ENCODE data around the gene BRF1. TPM values are rescaled to one million over a fixed set of nuclear protein-coding genes. Genes with fewer than 3 reads are reported as not detected.

BRF1 gene
- total and polyA plus RNA-seq, 2 of the 8 experiments (the other 6 are each of a cell fraction or from before 2014, with no cell fraction given): 7.7 to 18.3 TPM

- Histone ChIP-seq H2AK5ac (ENCODE audit: low read depth, low read length) (no peak within 1 kb of the TSS), H2BK20ac (ENCODE audit: low read length) (no peak within 1 kb of the TSS), H3K4me2 (ENCODE audit: insufficient read depth in 1 of 2, low read depth in 2 of 2, low read length in 2 of 2) (peak within 1 kb of the TSS; percentile 81 to 90), H4K91ac (replicated peaks; ENCODE audit: insufficient read length, low read length) (peak within 1 kb of the TSS; percentile 81), H3K27me3 (replicated peaks in 1 of 4; ENCODE audit: control insufficient read depth in 3 of 4, extremely low read depth in 1 of 4, insufficient read depth in 3 of 4, low read length in 3 of 4) (peaks cover 9 to 26% (median 18%) of the 10 kb centered on the region in 4 experiments), H2AFZ (ENCODE audit: low read length) (no peak within 1 kb of the TSS), H3K79me1 (ENCODE audit: low read depth, low read length) (peaks cover 2% of the 10 kb centered on the region; the same call in 1 of the 2 replicates), H3K56ac (replicated peaks; ENCODE audit: insufficient read length, low read depth, low read length) (no peak within 1 kb of the TSS), H2BK15ac (ENCODE audit: low read length) (no peak within 1 kb of the TSS), H3K9me3 (ENCODE audit: insufficient read depth in 2 of 2, low read depth in 1 of 2, low read length in 1 of 2) (no peaks in the 10 kb centered on the region), H2BK120ac (replicated peaks; ENCODE audit: low read depth, low read length) (no peak within 1 kb of the TSS), H2BK5ac (ENCODE audit: low read depth, low read length) (no peak within 1 kb of the TSS), H3K4me1 (replicated peaks in 1 of 4; ENCODE audit: control insufficient read depth in 3 of 4, insufficient read depth in 4 of 4, low read length in 3 of 4) (peaks cover 0 to 6% (median 3%) of the 10 kb centered on the region in 4 experiments; a peak in 6 of 7 replicates), H4K5ac (ENCODE audit: insufficient read length, low read depth, low read length) (no peak within 1 kb of the TSS), H2BK12ac (ENCODE audit: low read depth, low read length) (peak within 1 kb of the TSS; percentile 84; the same call in 1 of the 2 replicates), H3K9ac (replicated peaks in 1 of 4; ENCODE audit: extremely low read depth in 1 of 4, low read depth in 3 of 4, low read length in 3 of 4) (no peak within 1 kb of the TSS), H3K4ac (replicated peaks; ENCODE audit: insufficient read length, low read depth, low read length) (peak within 1 kb of the TSS; percentile 94), H3K4me3 (ENCODE audit: extremely low read depth in 1 of 4, insufficient read depth in 2 of 4, low read depth in 3 of 4, low read length in 4 of 4) (peak within 1 kb of the TSS; percentile 24 to 59 (median 32)), H4K20me1 (replicated peaks in 1 of 2; ENCODE audit: control insufficient read depth in 1 of 2, insufficient read depth in 2 of 2, low read length in 2 of 2) (peaks cover 7 to 21% of the 10 kb centered on the region in 2 experiments), H3K23me2 (ENCODE audit: low read depth, low read length) (peaks cover 4% of the 10 kb centered on the region; the same call in 1 of the 2 replicates), H3K79me2 (ENCODE audit: control insufficient read depth in 1 of 2, insufficient read depth in 2 of 2, low read length in 2 of 2) (no peaks in the 10 kb centered on the region), H3K14ac (ENCODE audit: insufficient read length) (no peak within 1 kb of the TSS), H3K18ac (ENCODE audit: extremely low read depth, low read length) (no peak within 1 kb of the TSS; the same call in 1 of the 2 replicates), H4K8ac (ENCODE audit: extremely low read depth, insufficient read depth, low read length) (0 out of 2 replicates have a peak within 1 kb of the TSS, but pooled peaks have one; percentile 5), H3K27ac (ENCODE audit: low read depth, low read length) (no peak within 1 kb of the TSS), H3K23ac (ENCODE audit: insufficient read length) (no peak within 1 kb of the TSS), H3K36me3 (ENCODE audit: control insufficient read depth in 2 of 4, insufficient read depth in 4 of 4, low read length in 3 of 4) (no peaks in the 10 kb centered on the region)
- POLR2A ChIA-PET (ENCODE audit: partially characterized antibody): interaction anchor here (1.2 to 1.9 kb wide), 3 partner anchors 9 to 31 kb away, joined by 3 to 6 read pairs (median 4); no protein-coding TSS in a partner anchor
- no peak for FAIRE-seq
- CTCF ChIA-PET (ENCODE audit: partially characterized antibody): interaction anchor here (0.5 to 4.7 kb wide), 16 partner anchors 11 to 259 kb away, joined by 3 to 27 read pairs (median 4); partner anchors contain the start of genes CDCA4 and PACS2
- TF ChIP-seq BCL11A (IDR thresholded peaks at IDR 0.05; ENCODE audit: low read depth in 2 of 2, low read length in 2 of 2) (no peak), CBX8 (IDR thresholded peaks at IDR 0.05; ENCODE audit: borderline replicate concordance, low read depth, low read length) (no peak), HDAC6 (IDR thresholded peaks at IDR 0.05; ENCODE audit: low read depth, low read length) (no peak), SIN3A (conservative IDR thresholded peaks at IDR 0.05 in 1 of 2, IDR thresholded peaks at IDR 0.05 in 1 of 2; ENCODE audit: low read depth in 1 of 2, low read length in 2 of 2) (0 out of 4 replicates have a peak, but pooled peaks of 1 of the 2 experiments have one; percentile 7)
- DNase-seq (ENCODE audit: low read depth in 1 of 2, low spot score in 2 of 2): no peak
- 12% methylated on average over 5 of the region's 84 CpGs; no CpG with 5 or more reads in 1 of the 2 experiments for WGBS, 2 experiments (ENCODE audit: extremely low coverage in 1 of 2, insufficient coverage in 1 of 2, insufficient read length in 1 of 2, insufficient replicate concordance in 2 of 2, low coverage in 1 of 2, low lambda C conversion rate in 2 of 2, missing lambda C conversion rate in 1 of 2)
Measured at GRCh38 chr14:105168496-105168978, 132.3 kb downstream of the BRF1 start, which contains the start of gene JAG2. Gene JAG2, minus strand, starts transcription at chr14:105168776. Its CDS starts 356 bp downstream, at chr14:105168420.
